ENCODE data around the gene GNL2. TPM values are rescaled to one million over a fixed set of nuclear protein-coding genes. Genes with fewer than 3 reads are reported as not detected.

GNL2 gene
- total and polyA plus RNA-seq, 2 donors (not counting 1 experiment from before 2014, with no cell fraction given), result 15.7 to 44.0 TPM

- peaks cover 8% of the 10 kb centered on the region for H4K20me1 ChIP-seq (ENCODE audit: control insufficient read depth, insufficient read depth, low read length, poor library complexity, severe bottlenecking)
- ChIA-PET CTCF (no interaction called here), POLR2A (no interaction called here)
- 95% methylated on average over 5 of the region's 5 CpGs for WGBS (ENCODE audit: insufficient coverage)
- H3K27me3 Mint-ChIP-seq, result no peaks in the 10 kb centered on the region
- H3K4me2 ChIP-seq (replicated peaks; ENCODE audit: low read depth, low read length, poor library complexity, severe bottlenecking), result no peak overlapping the region
- H3K4me1 Mint-ChIP-seq, result peaks cover 8% of the 10 kb centered on the region
- H3K4me3 ChIP-seq (ENCODE audit: control extremely low read depth in 1 of 5, extremely low read depth in 1 of 5, insufficient read depth in 1 of 5, low read depth in 2 of 5, low read length in 4 of 5), result no peak overlapping the region
- no peaks in the 10 kb centered on the region for H3K9me3 Mint-ChIP-seq (ENCODE audit: insufficient read depth)
- H3K27ac Mint-ChIP-seq, result no peak overlapping the region
- H3K4me1 ChIP-seq (ENCODE audit: control insufficient read depth in 2 of 2, insufficient read depth in 2 of 2, low read length in 2 of 2), result no peaks in the 10 kb centered on the region
- intact Hi-C loops (cut with micrococcal nuclease), result no loop called here
- TF ChIP-seq EZH2 (IDR thresholded peaks at IDR 0.05; ENCODE audit: borderline replicate concordance, insufficient read depth, low read depth, low read length, poor library complexity, severe bottlenecking) (no peak), CTCF (IDR thresholded peaks at IDR 0.05) (no peak)
- no peak overlapping the region for H3K4me3 Mint-ChIP-seq
- H3K27me3 ChIP-seq (replicated peaks in 1 of 4; ENCODE audit: control extremely low read depth in 1 of 4, control insufficient read depth in 3 of 4, insufficient read depth in 4 of 4, low read length in 3 of 4), result no peaks in the 10 kb centered on the region
- H3K79me2 ChIP-seq (ENCODE audit: control insufficient read depth, insufficient read depth, low read length), result peaks cover 47% of the 10 kb centered on the region
- no peaks in the 10 kb centered on the region for H3K9me3 ChIP-seq (ENCODE audit: control extremely low read depth in 1 of 3, control insufficient read depth in 2 of 3, insufficient read depth in 1 of 3, low read length in 2 of 3)
- H3K36me3 ChIP-seq (replicated peaks in 1 of 2; ENCODE audit: control extremely low read depth in 1 of 2, control insufficient read depth in 1 of 2, extremely low read depth in 1 of 2, insufficient read depth in 2 of 2, low read length in 1 of 2), result peaks cover 14 to 60% of the 10 kb centered on the region in 2 experiments
- ATAC-seq (ENCODE audit: low read depth), result no peak
- H2AFZ ChIP-seq (ENCODE audit: insufficient read depth, low read depth, low read length, poor library complexity, severe bottlenecking), result no peak overlapping the region
- no peak overlapping the region for H3K9ac ChIP-seq (ENCODE audit: low read length)
- no peak overlapping the region for H3K27ac ChIP-seq (ENCODE audit: low read length in 2 of 2)
- no peak for DNase-seq
These were observed 50.7 kb downstream of the GNL2 start for GRCh38 chr1:37545019-37545418.

GRCh38 chr1:37544530-37544929 is 51.2 kb downstream of the GNL2 start:
- H3K27ac Mint-ChIP-seq, result no peak overlapping the region
- peaks cover 4% of the 10 kb centered on the region for H3K4me1 Mint-ChIP-seq
- no peaks in the 10 kb centered on the region for H3K9me3 Mint-ChIP-seq (ENCODE audit: insufficient read depth)
- H2AFZ ChIP-seq (ENCODE audit: insufficient read depth, low read depth, low read length, poor library complexity, severe bottlenecking), result no peak overlapping the region
- ATAC-seq (ENCODE audit: low read depth), result no peak
- H3K4me2 ChIP-seq (replicated peaks; ENCODE audit: low read depth, low read length, poor library complexity, severe bottlenecking), result no peak overlapping the region
- H4K20me1 ChIP-seq (ENCODE audit: control insufficient read depth, insufficient read depth, low read length, poor library complexity, severe bottlenecking), result peaks cover 9% of the 10 kb centered on the region
- no peak overlapping the region for H3K9ac ChIP-seq (ENCODE audit: low read length)
- peaks cover 43% of the 10 kb centered on the region for H3K79me2 ChIP-seq (ENCODE audit: control insufficient read depth, insufficient read depth, low read length)
- TF ChIP-seq EZH2 (IDR thresholded peaks at IDR 0.05; ENCODE audit: borderline replicate concordance, insufficient read depth, low read depth, low read length, poor library complexity, severe bottlenecking) (no peak), CTCF (IDR thresholded peaks at IDR 0.05) (no peak)
- H3K4me3 ChIP-seq (ENCODE audit: control extremely low read depth in 1 of 5, extremely low read depth in 1 of 5, insufficient read depth in 1 of 5, low read depth in 2 of 5, low read length in 4 of 5), result no peak overlapping the region
- intact Hi-C loops (cut with micrococcal nuclease), result no loop called here
- H3K4me3 Mint-ChIP-seq, result no peak overlapping the region
- no peaks in the 10 kb centered on the region for H3K27me3 ChIP-seq (replicated peaks in 1 of 4; ENCODE audit: control extremely low read depth in 1 of 4, control insufficient read depth in 3 of 4, insufficient read depth in 4 of 4, low read length in 3 of 4)
- no peaks in the 10 kb centered on the region for H3K4me1 ChIP-seq (ENCODE audit: control insufficient read depth in 2 of 2, insufficient read depth in 2 of 2, low read length in 2 of 2)
- POLR2A ChIA-PET, result no interaction called here
- no peak for DNase-seq
- H3K9me3 ChIP-seq (ENCODE audit: control extremely low read depth in 1 of 3, control insufficient read depth in 2 of 3, insufficient read depth in 1 of 3, low read length in 2 of 3), result no peaks in the 10 kb centered on the region
- H3K27me3 Mint-ChIP-seq, result no peaks in the 10 kb centered on the region
- CTCF ChIA-PET, result no interaction called here
- peaks cover 12 to 60% of the 10 kb centered on the region in 2 experiments for H3K36me3 ChIP-seq (replicated peaks in 1 of 2; ENCODE audit: control extremely low read depth in 1 of 2, control insufficient read depth in 1 of 2, extremely low read depth in 1 of 2, insufficient read depth in 2 of 2, low read length in 1 of 2)
- 100% methylated on average over 17 of the region's 21 CpGs for WGBS (ENCODE audit: insufficient coverage)
- no peak overlapping the region for H3K27ac ChIP-seq (ENCODE audit: low read length in 2 of 2)
